ENCODE results near the gene ZBTB5. TPM values are rescaled to one million over a fixed set of nuclear protein-coding genes. Genes with fewer than 3 reads are reported as not detected.

Gene ZBTB5
- total and polyA plus RNA-seq, 2 of the 13 experiments (the other 11 are each of a cell fraction or from before 2014, with no cell fraction given): 12.5 to 20.5 TPM

GRCh38 chr9:37407468-37407867 lies 57.8 kb downstream of the ZBTB5 start:
- POLR2A ChIA-PET: no interaction called here
- intact Hi-C loops (cut with micrococcal nuclease; ENCODE audit: unreplicated experiment): no loop called here
- Histone ChIP-seq H3K27me3 (ENCODE audit: control insufficient read depth in 1 of 2, insufficient read depth in 2 of 2, low read length in 2 of 2) (0 out of 5 replicates have a peak, but pooled peaks cover 0 to 3% of the 10 kb centered on the region in 2 experiments), H3K79me2 (ENCODE audit: insufficient read depth, low read length) (no peaks in the 10 kb centered on the region), H3K9me3 (ENCODE audit: low read length) (no peaks in the 10 kb centered on the region), H3K4me3 (replicated peaks in 1 of 3; ENCODE audit: insufficient read depth in 1 of 3, low read depth in 2 of 3, low read length in 3 of 3) (no peak overlapping the region), H3K4me2 (ENCODE audit: low read depth, low read length) (no peak overlapping the region), H3K4me1 (ENCODE audit: insufficient read depth, low read length) (peaks cover 39% of the 10 kb centered on the region), H4K20me1 (ENCODE audit: insufficient read depth, low read length) (no peaks in the 10 kb centered on the region), H3K9ac (ENCODE audit: insufficient read depth, low read depth, low read length) (no peak overlapping the region), H2AFZ (ENCODE audit: low read length) (no peak overlapping the region), H3K27ac (ENCODE audit: extremely low read length, insufficient read depth, low read length) (no peak overlapping the region), H3K36me3 (replicated peaks in 1 of 2; ENCODE audit: control insufficient read depth in 1 of 2, insufficient read depth in 2 of 2, low read length in 2 of 2) (no peaks in the 10 kb centered on the region)
- BruUV-seq (replicated peaks): no TSS peak
- in situ Hi-C loops (cut with HindIII; ENCODE audit: extremely low pct_ligation_motif_present, low pct_unique_long_range_greater_than_20kb): no loop called here
- 50% methylated on average over 2 of the region's 2 CpGs for WGBS (ENCODE audit: low lambda C conversion rate)
- DNase-seq (ENCODE audit: low spot score) (peak; percentile 22), ATAC-seq (no peak), FAIRE-seq (peak; percentile 42)
- TF ChIP-seq ZSCAN29 (CRISPR knock-in tag; conservative IDR thresholded peaks at IDR 0.05) (no peak), MEF2D (CRISPR knock-in tag; IDR thresholded peaks at IDR 0.05) (no peak), ELK4 (CRISPR knock-in tag; IDR thresholded peaks at IDR 0.05; ENCODE audit: borderline replicate concordance) (no peak), ZNF614 (CRISPR knock-in tag; IDR thresholded peaks at IDR 0.05; ENCODE audit: borderline replicate concordance) (no peak), ZBTB3 (CRISPR knock-in tag; IDR thresholded peaks at IDR 0.05; ENCODE audit: borderline replicate concordance, low read depth) (no peak), MAFK (conservative IDR thresholded peaks at IDR 0.05 in 1 of 2, IDR thresholded peaks at IDR 0.05 in 1 of 2; ENCODE audit: low read length in 2 of 2) (peak; percentile 78 to 87), MAFF (IDR thresholded peaks at IDR 0.05; ENCODE audit: low read depth, low read length) (peak; percentile 82), SRF (IDR thresholded peaks at IDR 0.05; ENCODE audit: low read depth, low read length) (0 out of 2 replicates have a peak, but pooled peaks have one; percentile 50), ZKSCAN1 (IDR thresholded peaks at IDR 0.05; ENCODE audit: low read length) (no peak), STAG1 (CRISPR knock-in tag; IDR thresholded peaks at IDR 0.05) (0 out of 2 replicates have a peak, but pooled peaks have one; percentile 7), HNRNPH1 (optimal IDR thresholded peaks at IDR 0.05; ENCODE audit: low read depth, low read length) (no peak), RFXANK (CRISPR knock-in tag; IDR thresholded peaks at IDR 0.05) (no peak)
- TF ChIP-seq, protein P1, sequence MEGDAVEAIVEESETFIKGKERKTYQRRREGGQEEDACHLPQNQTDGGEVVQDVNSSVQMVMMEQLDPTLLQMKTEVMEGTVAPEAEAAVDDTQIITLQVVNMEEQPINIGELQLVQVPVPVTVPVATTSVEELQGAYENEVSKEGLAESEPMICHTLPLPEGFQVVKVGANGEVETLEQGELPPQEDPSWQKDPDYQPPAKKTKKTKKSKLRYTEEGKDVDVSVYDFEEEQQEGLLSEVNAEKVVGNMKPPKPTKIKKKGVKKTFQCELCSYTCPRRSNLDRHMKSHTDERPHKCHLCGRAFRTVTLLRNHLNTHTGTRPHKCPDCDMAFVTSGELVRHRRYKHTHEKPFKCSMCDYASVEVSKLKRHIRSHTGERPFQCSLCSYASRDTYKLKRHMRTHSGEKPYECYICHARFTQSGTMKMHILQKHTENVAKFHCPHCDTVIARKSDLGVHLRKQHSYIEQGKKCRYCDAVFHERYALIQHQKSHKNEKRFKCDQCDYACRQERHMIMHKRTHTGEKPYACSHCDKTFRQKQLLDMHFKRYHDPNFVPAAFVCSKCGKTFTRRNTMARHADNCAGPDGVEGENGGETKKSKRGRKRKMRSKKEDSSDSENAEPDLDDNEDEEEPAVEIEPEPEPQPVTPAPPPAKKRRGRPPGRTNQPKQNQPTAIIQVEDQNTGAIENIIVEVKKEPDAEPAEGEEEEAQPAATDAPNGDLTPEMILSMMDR (CRISPR knock-in tag; IDR thresholded peaks at IDR 0.05): peak; percentile 14; the same call in 1 of the 2 replicates
- CTCF ChIA-PET (ENCODE audit: low intra/inter-chr PET ratio, low total read pairs): no interaction called here

Data from HepG2 (cell line).